ENCODE measurements around the gene PIGU.

PIGU gene

DNA sequence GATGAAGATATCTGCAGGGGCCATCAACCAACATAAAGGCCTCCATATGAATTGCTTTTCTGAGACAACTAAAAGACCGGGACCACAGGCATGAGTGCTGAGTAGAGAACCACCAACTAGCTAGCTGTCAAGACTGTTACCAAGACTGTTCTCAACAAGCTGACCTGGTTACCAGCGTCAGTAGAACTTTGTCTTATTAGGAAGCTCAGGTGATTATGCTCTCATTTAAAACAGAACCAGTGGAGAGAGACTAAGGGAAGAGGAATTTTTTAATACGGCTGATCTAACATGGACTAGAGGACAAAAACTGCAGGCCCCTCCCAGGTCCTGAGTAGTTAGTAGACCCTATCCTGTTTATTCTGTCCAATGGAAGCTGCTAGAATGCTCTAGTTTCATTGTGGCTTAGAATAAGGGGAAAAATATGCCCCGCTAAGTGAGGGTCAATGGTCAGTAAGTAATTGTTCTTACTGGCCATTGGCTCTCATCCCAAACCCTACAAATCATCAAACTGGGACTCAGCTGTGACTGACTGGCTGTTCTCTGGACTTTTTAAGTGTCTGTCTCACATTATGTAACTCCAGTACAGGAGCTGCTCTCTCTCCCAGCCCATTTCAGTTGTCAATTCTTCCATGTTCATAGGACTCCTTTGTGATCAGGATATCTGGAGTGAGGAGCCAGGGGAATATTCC lies 164.5 kb downstream of the PIGU start:
- DNase-seq (ENCODE audit: low read depth) = no peak

DNA sequence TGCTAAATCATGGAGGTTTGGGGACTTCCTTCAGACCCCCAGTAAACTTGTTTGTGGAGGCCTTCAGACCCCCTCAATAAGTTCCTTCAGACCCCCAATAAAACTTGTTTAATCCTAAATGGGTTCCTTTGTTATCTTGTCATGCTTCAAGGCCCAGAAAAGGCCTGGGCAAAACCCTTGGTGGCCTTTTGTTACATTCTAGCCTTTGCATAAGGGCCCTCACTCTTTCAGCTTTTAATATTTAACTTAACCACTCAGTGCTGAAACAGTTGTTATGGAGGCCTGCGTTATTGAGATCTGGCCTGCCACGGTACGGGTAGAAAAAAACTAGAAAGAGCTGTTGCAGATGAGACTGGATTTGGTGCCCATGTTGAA lies 165.0 kb downstream of the PIGU start:
- no peak for DNase-seq (ENCODE audit: low read depth)

DNA sequence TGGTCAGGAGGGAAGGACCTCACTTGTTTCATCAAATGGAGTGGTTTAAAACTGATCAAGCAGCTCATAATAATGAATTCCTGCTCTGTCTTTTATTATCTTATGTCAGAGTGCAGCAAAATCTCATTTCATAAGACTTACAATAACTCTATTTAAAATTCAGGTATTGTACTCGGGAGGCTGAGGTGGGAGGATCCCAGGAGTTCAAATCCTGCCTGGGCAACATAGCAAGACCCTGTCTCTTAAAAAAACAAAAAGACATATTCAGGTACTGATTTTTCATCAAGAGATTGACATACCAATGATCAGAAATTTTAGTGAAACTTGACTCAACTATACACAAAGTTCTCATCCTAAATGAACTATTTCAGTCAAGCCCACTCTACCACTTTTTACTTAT lies 166.3 kb downstream of the PIGU start:
- DNase-seq (ENCODE audit: low read depth) = no peak

Measured in stromal cell of bone marrow (primary cell).